HG02678 (cell line): Measurements from ENCODE around the gene SLC27A6.
"Not testable (repeated sequence)": the region's sequence is repeated elsewhere in the genome, so short reads cannot be mapped to it uniquely, and the experiment has no call there.

ENCODE experiments used
- ATAC-seq: cut with Tn5 transposase; IDR thresholded peaks from one replicate; pipeline ENCODE4 v1.9.1; 2021; ENCODE audit warnings: mild to moderate bottlenecking, moderate library complexity; ENCODE audit not compliant: unreplicated experiment

Gene SLC27A6

GRCh38 chr5:128965011-128965637 lies at the start of gene SLC27A6:
SLC27A6 (plus strand) TSS chr5:128965488; CDS start chr5:128966138, 650 bp downstream.
- no peak for ATAC-seq

- ATAC-seq = no peak
Observed at GRCh38 chr5:128919542-128919941, 45.7 kb upstream of the SLC27A6 start.

- ATAC-seq = no peak
Observed at GRCh38 chr5:128920345-128921215, 44.7 kb upstream of the SLC27A6 start.

GRCh38 chr5:128924299-128924698 lies 41.0 kb upstream of the SLC27A6 start:
- ATAC-seq = no peak

GRCh38 chr5:128925973-128926372 lies 39.3 kb upstream of the SLC27A6 start:
- no peak for ATAC-seq

GRCh38 chr5:128927644-128928043 lies 37.6 kb upstream of the SLC27A6 start:
- ATAC-seq = no peak

- ATAC-seq = not testable (repeated sequence)
Observed at GRCh38 chr5:128932232-128932631, 33.1 kb upstream of the SLC27A6 start.

- ATAC-seq = not testable (repeated sequence)
Observed at GRCh38 chr5:128943100-128943499, 22.2 kb upstream of the SLC27A6 start.

GRCh38 chr5:128949847-128950546 lies 15.3 kb upstream of the SLC27A6 start:
- ATAC-seq = no peak

- ATAC-seq = not testable (repeated sequence)
Observed at GRCh38 chr5:128951301-128951700, 14.0 kb upstream of the SLC27A6 start.

- ATAC-seq = no peak
Observed at GRCh38 chr5:128956164-128956563, 9.1 kb upstream of the SLC27A6 start.

GRCh38 chr5:128962211-128962610 lies 3.1 kb upstream of the SLC27A6 start:
- no peak for ATAC-seq

GRCh38 chr5:128965638-128966302 lies 482 bp downstream of the SLC27A6 start:
- ATAC-seq = no peak

- no peak for ATAC-seq
Observed at GRCh38 chr5:128966375-128966774, 1.1 kb downstream of the SLC27A6 start.

- ATAC-seq = no peak
Observed at GRCh38 chr5:128966846-128967245, 1.6 kb downstream of the SLC27A6 start.

- no peak for ATAC-seq
Observed at GRCh38 chr5:128973244-128973643, 8.0 kb downstream of the SLC27A6 start.

- no peak for ATAC-seq
Observed at GRCh38 chr5:128974567-128974966, 9.3 kb downstream of the SLC27A6 start.

GRCh38 chr5:128979761-128980160 lies 14.5 kb downstream of the SLC27A6 start:
- ATAC-seq = no peak

GRCh38 chr5:128980917-128981316 lies 15.6 kb downstream of the SLC27A6 start:
- ATAC-seq = no peak

- ATAC-seq = no peak
Observed at GRCh38 chr5:128984480-128984879, 19.2 kb downstream of the SLC27A6 start.

GRCh38 chr5:128988476-128988875 lies 23.2 kb downstream of the SLC27A6 start:
- ATAC-seq = no peak
